Measurements from ENCODE around the gene MED13L.

GRCh38 chr12:116171549-116171948, 105.9 kb downstream of the MED13L start:
- TF ChIP-seq, protein P1, sequence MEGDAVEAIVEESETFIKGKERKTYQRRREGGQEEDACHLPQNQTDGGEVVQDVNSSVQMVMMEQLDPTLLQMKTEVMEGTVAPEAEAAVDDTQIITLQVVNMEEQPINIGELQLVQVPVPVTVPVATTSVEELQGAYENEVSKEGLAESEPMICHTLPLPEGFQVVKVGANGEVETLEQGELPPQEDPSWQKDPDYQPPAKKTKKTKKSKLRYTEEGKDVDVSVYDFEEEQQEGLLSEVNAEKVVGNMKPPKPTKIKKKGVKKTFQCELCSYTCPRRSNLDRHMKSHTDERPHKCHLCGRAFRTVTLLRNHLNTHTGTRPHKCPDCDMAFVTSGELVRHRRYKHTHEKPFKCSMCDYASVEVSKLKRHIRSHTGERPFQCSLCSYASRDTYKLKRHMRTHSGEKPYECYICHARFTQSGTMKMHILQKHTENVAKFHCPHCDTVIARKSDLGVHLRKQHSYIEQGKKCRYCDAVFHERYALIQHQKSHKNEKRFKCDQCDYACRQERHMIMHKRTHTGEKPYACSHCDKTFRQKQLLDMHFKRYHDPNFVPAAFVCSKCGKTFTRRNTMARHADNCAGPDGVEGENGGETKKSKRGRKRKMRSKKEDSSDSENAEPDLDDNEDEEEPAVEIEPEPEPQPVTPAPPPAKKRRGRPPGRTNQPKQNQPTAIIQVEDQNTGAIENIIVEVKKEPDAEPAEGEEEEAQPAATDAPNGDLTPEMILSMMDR (IDR thresholded peaks at IDR 0.05) = no peak
- TF ChIP-seq ZFX (IDR thresholded peaks at IDR 0.05; ENCODE audit: borderline replicate concordance) = no peak

All from 22Rv1 (cell line).